IPS DF 4.7 (cell line): ENCODE data around the gene GALNT2.

Experiments used
- DNase-seq: peaks from one replicate; pipeline ENCODE4 v3.0.0-alpha.2; 2013; ENCODE audit warnings: low spot score; ENCODE audit errors: extremely low read depth

GALNT2 gene

GRCh38 chr1:230228236-230228897, 161.3 kb downstream of the GALNT2 start:
- DNase-seq, result no peak

GRCh38 chr1:230230273-230230672, 163.2 kb downstream of the GALNT2 start:
- DNase-seq, result no peak

- no peak for DNase-seq
Measured at GRCh38 chr1:230230948-230231773, 164.1 kb downstream of the GALNT2 start.

GRCh38 chr1:230231774-230232145, 164.7 kb downstream of the GALNT2 start:
- no peak for DNase-seq

GRCh38 chr1:230232371-230232771, 165.3 kb downstream of the GALNT2 start:
- no peak for DNase-seq

- DNase-seq, result no peak
Measured at GRCh38 chr1:230233786-230234185, 166.7 kb downstream of the GALNT2 start.

- DNase-seq, result no peak
Measured at GRCh38 chr1:230235876-230236275, 168.8 kb downstream of the GALNT2 start.

GRCh38 chr1:230236301-230237008, 169.4 kb downstream of the GALNT2 start:
- no peak for DNase-seq

GRCh38 chr1:230237009-230237370, 170.0 kb downstream of the GALNT2 start:
- no peak for DNase-seq

GRCh38 chr1:230237805-230238204, 170.8 kb downstream of the GALNT2 start:
- DNase-seq, result no peak

- no peak for DNase-seq
Measured at GRCh38 chr1:230240446-230241086, 173.5 kb downstream of the GALNT2 start.

GRCh38 chr1:230242326-230242725, 175.3 kb downstream of the GALNT2 start:
- no peak for DNase-seq

- no peak for DNase-seq
Measured at GRCh38 chr1:230243146-230243545, 176.1 kb downstream of the GALNT2 start.

- DNase-seq, result no peak
Measured at GRCh38 chr1:230243583-230244353, 176.7 kb downstream of the GALNT2 start.

- no peak for DNase-seq
Measured at GRCh38 chr1:230246551-230246950, 179.5 kb downstream of the GALNT2 start.

- no peak for DNase-seq
Measured at GRCh38 chr1:230248016-230248888, 181.2 kb downstream of the GALNT2 start.

- DNase-seq, result no peak
Measured at GRCh38 chr1:230248889-230249270, 181.8 kb downstream of the GALNT2 start.

GRCh38 chr1:230249695-230250480, 182.8 kb downstream of the GALNT2 start:
- no peak for DNase-seq

GRCh38 chr1:230250666-230251065, 183.6 kb downstream of the GALNT2 start:
- DNase-seq, result no peak
